H1 (cell line): ENCODE data around the gene SCYGR1. TPM values are rescaled to one million over a fixed set of nuclear protein-coding genes. Genes with fewer than 3 reads are reported as not detected.

Source experiments
- CTCF ChIA-PET: fragments of 300-600 bp; sonication (Branson Sonifier 250); formaldehyde crosslinking; loops from one replicate; lab custom pipeline; 2021; ENCODE audit not compliant: partially characterized antibody; lab: Charles Lee
- POLR2A ChIA-PET: fragments of 300-600 bp; sonication (Branson Sonifier 250); formaldehyde crosslinking; loops from one replicate; lab custom pipeline; 2021; ENCODE audit warnings: inconsistent platforms; ENCODE audit not compliant: partially characterized antibody; lab: Charles Lee
- DNase-seq, 2 experiments: peaks; one replicate each; pipeline versions ENCODE4 v3.0.0 to v3.0.0-alpha.2; 2010 to 2022; ENCODE audit warnings: low spot score in 2 of 2, low read depth in 1 of 2, mixed read lengths in 1 of 2
- FAIRE-seq: peaks from 2 replicates; lab custom pipeline; 2011; peaks lifted over from hg19 to GRCh38; lab: Jason Lieb, UNC
- H2AFZ ChIP-seq: 2 replicates; pipeline ENCODE4 v1.8.1; 2012; ENCODE audit warnings: low read length, inconsistent platforms
- H2AK5ac ChIP-seq: 2 replicates; pipeline ENCODE4 v1.6.1; 2013; ENCODE audit warnings: low read depth, low read length
- H2BK120ac ChIP-seq: replicated peaks from 2 replicates; pipeline ENCODE3; 2013; ENCODE audit warnings: low read depth, low read length, inconsistent platforms
- H2BK12ac ChIP-seq: 2 replicates; pipeline ENCODE4 v1.6.1; 2013; ENCODE audit warnings: low read depth, low read length
- H2BK15ac ChIP-seq: 2 replicates; pipeline ENCODE4 v1.6.1; 2013; ENCODE audit warnings: low read length
- H2BK20ac ChIP-seq: 2 replicates; pipeline ENCODE4 v1.6.1; 2013; ENCODE audit warnings: low read length
- H2BK5ac ChIP-seq: 2 replicates; pipeline ENCODE4 v1.6.1; 2013; ENCODE audit warnings: low read depth, low read length
- H3K14ac ChIP-seq: 2 replicates; pipeline ENCODE4 v1.6.1; 2013; ENCODE audit warnings: inconsistent platforms; ENCODE audit not compliant: insufficient read length
- H3K18ac ChIP-seq: 2 replicates; pipeline ENCODE4 v1.6.1; 2013; ENCODE audit warnings: low read length; ENCODE audit errors: extremely low read depth
- H3K23ac ChIP-seq: 2 replicates; pipeline ENCODE4 v1.6.1; 2013; ENCODE audit warnings: inconsistent platforms; ENCODE audit not compliant: insufficient read length
- H3K23me2 ChIP-seq: 2 replicates; pipeline ENCODE4 v1.6.1; 2013; ENCODE audit warnings: low read depth, low read length
- H3K27ac ChIP-seq: 2 replicates; pipeline ENCODE4 v1.6.1; 2011; ENCODE audit warnings: low read depth, low read length, inconsistent platforms
- H3K27me3 ChIP-seq, 4 experiments: replicated peaks in 1 of 4; 1 replicate in 1 of 4; 2 replicates in 3 of 4; pipeline versions ENCODE4 v1.6.1 to v1.8.1; 2011 to 2013; ENCODE audit warnings: low read length in 3 of 4, mild to moderate bottlenecking in 3 of 4, inconsistent platforms in 2 of 4, mixed read lengths in 2 of 4, moderate library complexity in 1 of 4; ENCODE audit not compliant: control insufficient read depth in 3 of 4, insufficient read depth in 3 of 4; ENCODE audit errors: extremely low read depth in 1 of 4
- H3K36me3 ChIP-seq, 4 experiments: 2 replicates each; pipeline versions ENCODE4 v1.6.1 to v1.8.1; 2011 to 2013; ENCODE audit warnings: mild to moderate bottlenecking in 4 of 4, low read length in 3 of 4, moderate library complexity in 2 of 4, control low read depth in 1 of 4, inconsistent platforms in 1 of 4; ENCODE audit not compliant: insufficient read depth in 4 of 4, control insufficient read depth in 2 of 4
- H3K4ac ChIP-seq: replicated peaks from 2 replicates; pipeline ENCODE3; 2013; ENCODE audit warnings: low read length, low read depth, mixed read lengths, inconsistent platforms; ENCODE audit not compliant: insufficient read length
- H3K4me1 ChIP-seq, 4 experiments: replicated peaks in 1 of 4; 1 replicate in 1 of 4; 2 replicates in 3 of 4; pipeline versions ENCODE4 v1.6.1 to v1.8.1; 2011 to 2013; ENCODE audit warnings: low read length in 3 of 4, inconsistent platforms in 2 of 4, mixed read lengths in 1 of 4; ENCODE audit not compliant: insufficient read depth in 4 of 4, control insufficient read depth in 3 of 4
- H3K4me2 ChIP-seq, 2 experiments: 2 replicates each; pipeline versions ENCODE4 v1.6.1 to v1.8.1; 2011 to 2013; ENCODE audit warnings: low read depth in 2 of 2, low read length in 2 of 2, control low read depth in 1 of 2, inconsistent platforms in 1 of 2, mild to moderate bottlenecking in 1 of 2; ENCODE audit not compliant: insufficient read depth in 1 of 2
- H3K4me3 ChIP-seq, 4 experiments: fragments of 200-600, 300-600 bp in 1 of 4; sonication (generic), shearing (Covaris generic), sonication (Bioruptor Twin) in 1 of 4; 2 replicates each; pipeline versions ENCODE4 v1.5.1 to v1.8.1; 2011 to 2016; ENCODE audit warnings: low read length in 4 of 4, low read depth in 3 of 4, control low read depth in 2 of 4, inconsistent platforms in 2 of 4, mild to moderate bottlenecking in 2 of 4, mixed read lengths in 1 of 4, moderate library complexity in 1 of 4; ENCODE audit not compliant: insufficient read depth in 2 of 4; ENCODE audit errors: extremely low read depth in 1 of 4
- H3K56ac ChIP-seq: replicated peaks from 2 replicates; pipeline ENCODE3; 2013; ENCODE audit warnings: low read depth, mild to moderate bottlenecking, mixed read lengths, low read length, inconsistent platforms; ENCODE audit not compliant: insufficient read length
- H3K79me1 ChIP-seq: 2 replicates; pipeline ENCODE4 v1.6.1; 2013; ENCODE audit warnings: low read depth, low read length, control low read depth
- H3K79me2 ChIP-seq, 2 experiments: 2 replicates each; pipeline versions ENCODE4 v1.6.1 to v1.8.1; 2012 to 2013; ENCODE audit warnings: low read length in 2 of 2, mild to moderate bottlenecking in 2 of 2, inconsistent platforms in 1 of 2; ENCODE audit not compliant: insufficient read depth in 2 of 2, control insufficient read depth in 1 of 2
- H3K9ac ChIP-seq, 4 experiments: replicated peaks in 1 of 4; 1 replicate in 1 of 4; 2 replicates in 3 of 4; pipeline versions ENCODE4 v1.6.1 to v1.8.1; 2011 to 2013; ENCODE audit warnings: low read depth in 3 of 4, low read length in 3 of 4, control low read depth in 2 of 4, mild to moderate bottlenecking in 2 of 4, moderate library complexity in 2 of 4, inconsistent platforms in 1 of 4; ENCODE audit errors: extremely low read depth in 1 of 4
- H3K9me3 ChIP-seq, 2 experiments: 2 replicates each; pipeline versions ENCODE4 v1.6.1 to v1.8.1; 2012 to 2013; ENCODE audit warnings: mild to moderate bottlenecking in 2 of 2, moderate library complexity in 2 of 2, control low read depth in 1 of 2, inconsistent platforms in 1 of 2, low read depth in 1 of 2, low read length in 1 of 2, mixed read lengths in 1 of 2; ENCODE audit not compliant: insufficient read depth in 2 of 2
- H4K20me1 ChIP-seq, 2 experiments: replicated peaks in 1 of 2; 2 replicates each; pipeline versions ENCODE3 to v1.8.1; 2011 to 2013; ENCODE audit warnings: inconsistent platforms in 2 of 2, low read length in 2 of 2, mild to moderate bottlenecking in 1 of 2; ENCODE audit not compliant: insufficient read depth in 2 of 2, control insufficient read depth in 1 of 2
- H4K5ac ChIP-seq: 2 replicates; pipeline ENCODE4 v1.6.1; 2013; ENCODE audit warnings: low read length, low read depth, mixed read lengths, inconsistent platforms; ENCODE audit not compliant: insufficient read length
- H4K8ac ChIP-seq: 2 replicates; pipeline ENCODE4 v1.8.0; 2013; ENCODE audit warnings: mild to moderate bottlenecking, moderate library complexity, low read length, inconsistent platforms; ENCODE audit not compliant: insufficient read depth; ENCODE audit errors: extremely low read depth
- H4K91ac ChIP-seq: replicated peaks from 2 replicates; pipeline ENCODE3; 2013; ENCODE audit warnings: low read length, mixed read lengths, inconsistent platforms; ENCODE audit not compliant: insufficient read length
- ASH2L ChIP-seq: fragments of 200-600, 300-600 bp; sonication (generic); IDR thresholded peaks from one replicate; pipeline ENCODE4 v1.7.1; 2017; ENCODE audit warnings: low read length
- BCL11A ChIP-seq, 2 experiments: IDR thresholded peaks; one replicate each; pipeline ENCODE4 v1.6.1; 2011; ENCODE audit warnings: low read depth in 2 of 2, low read length in 2 of 2, mild to moderate bottlenecking in 2 of 2
- CHD1 ChIP-seq: IDR thresholded peaks from 2 replicates; pipeline ENCODE4 v1.6.1; 2012; ENCODE audit warnings: low read depth, low read length, improper control_type of control experiment
- CHD2 ChIP-seq: IDR thresholded peaks from 2 replicates; pipeline ENCODE4 v1.6.1; 2012; ENCODE audit warnings: low read length, improper control_type of control experiment
- CTBP2 ChIP-seq: IDR thresholded peaks from 2 replicates; pipeline ENCODE4 v1.7.0; 2011; ENCODE audit warnings: borderline replicate concordance, mild to moderate bottlenecking, moderate library complexity, mixed read lengths, low read length; ENCODE audit not compliant: insufficient read depth, insufficient read length
- EGR1 ChIP-seq: IDR thresholded peaks from 2 replicates; pipeline ENCODE4 v1.6.1; 2011; ENCODE audit warnings: low read depth, low read length, borderline replicate concordance
- EP300 ChIP-seq, 2 experiments: IDR thresholded peaks; 1 replicate in 1 of 2; 2 replicates in 1 of 2; pipeline ENCODE4 v1.6.1; 2011 to 2012; ENCODE audit warnings: low read depth in 2 of 2, low read length in 2 of 2, mild to moderate bottlenecking in 2 of 2, borderline replicate concordance in 1 of 2, inconsistent platforms in 1 of 2, moderate library complexity in 1 of 2
- KDM4A ChIP-seq: IDR thresholded peaks from one replicate; pipeline ENCODE4 v1.7.1; 2012; ENCODE audit warnings: low read depth, mild to moderate bottlenecking, moderate library complexity, low read length, inconsistent platforms; ENCODE audit not compliant: severe bottlenecking
- MAFK ChIP-seq: IDR thresholded peaks from 2 replicates; pipeline ENCODE4 v1.6.1; 2012; ENCODE audit warnings: low read depth, mild to moderate bottlenecking, improper control_type of control experiment, low read length
- NANOG ChIP-seq: IDR thresholded peaks from 2 replicates; pipeline ENCODE4 v1.6.1; 2011; ENCODE audit warnings: low read length, low read depth, mild to moderate bottlenecking, inconsistent platforms; ENCODE audit not compliant: insufficient read depth, poor library complexity, severe bottlenecking
- NRF1 ChIP-seq: IDR thresholded peaks from 2 replicates; pipeline ENCODE4 v1.6.1; 2011; ENCODE audit warnings: mild to moderate bottlenecking, low read depth, low read length, improper control_type of control experiment
- RFX5 ChIP-seq: IDR thresholded peaks from 2 replicates; pipeline ENCODE4 v1.6.1; 2011; ENCODE audit warnings: low read depth, low read length, improper control_type of control experiment, borderline replicate concordance
- SP4 ChIP-seq: IDR thresholded peaks from 2 replicates; pipeline ENCODE4 v1.6.1; 2012; ENCODE audit warnings: low read length, inconsistent platforms
- SRF ChIP-seq: IDR thresholded peaks from 2 replicates; pipeline ENCODE4 v1.6.1; 2011; ENCODE audit warnings: mild to moderate bottlenecking, low read depth, low read length, moderate library complexity
- TEAD4 ChIP-seq: IDR thresholded peaks from 2 replicates; pipeline ENCODE4 v1.6.1; 2012; ENCODE audit warnings: low read depth, low read length, inconsistent platforms, mixed read lengths
- WGBS, 2 experiments: shearing (Covaris generic) in 1 of 2; methylation state at CpG; one replicate each; pipeline versions ENCODE4 v1.1.6 to v1.1.7; 2013 to 2015; ENCODE audit warnings: low lambda C conversion rate in 2 of 2, mixed read lengths in 2 of 2, inconsistent platforms in 1 of 2, low coverage in 1 of 2, missing lambda C conversion rate in 1 of 2; ENCODE audit not compliant: insufficient replicate concordance in 2 of 2, insufficient coverage in 1 of 2, insufficient read length in 1 of 2; ENCODE audit errors: extremely low coverage in 1 of 2, missing lambda C conversion rate in 1 of 2; 5-methylcytosine and 5-hydroxymethylcytosine counted together
- polyA plus RNA-seq, 7 experiments: library from polyadenylated mRNA; depleted of rRNA in 3 of 7; stranded (reverse) in 5 of 7; unstranded in 2 of 7; fragments of >200 nt in 5 of 7; fragments of 200-250 nt in 2 of 7; gene quantifications; 1 replicate in 5 of 7; 2 replicates in 1 of 7; 4 replicates in 1 of 7; pipeline versions ENCODE4 v1.2.1 to v1.2.3, GENCODE V29; 2011 to 2013; ENCODE audit warnings: missing spikeins in 2 of 7, mixed read lengths in 2 of 7
- total RNA-seq: library from RNA; stranded (reverse); fragmentation: NEBNext Ultra II Directional; extraction: Animal tissue kit (Norgen Biotek cat#: 25700); gene quantifications from 2 replicates; pipeline ENCODE4 v1.2.1, GENCODE V29; 2021

SCYGR1 gene
- total and polyA plus RNA-seq, 2 of the 8 experiments (the other 6 are each of a cell fraction or from before 2014, with no cell fraction given) = not detected

DNA sequence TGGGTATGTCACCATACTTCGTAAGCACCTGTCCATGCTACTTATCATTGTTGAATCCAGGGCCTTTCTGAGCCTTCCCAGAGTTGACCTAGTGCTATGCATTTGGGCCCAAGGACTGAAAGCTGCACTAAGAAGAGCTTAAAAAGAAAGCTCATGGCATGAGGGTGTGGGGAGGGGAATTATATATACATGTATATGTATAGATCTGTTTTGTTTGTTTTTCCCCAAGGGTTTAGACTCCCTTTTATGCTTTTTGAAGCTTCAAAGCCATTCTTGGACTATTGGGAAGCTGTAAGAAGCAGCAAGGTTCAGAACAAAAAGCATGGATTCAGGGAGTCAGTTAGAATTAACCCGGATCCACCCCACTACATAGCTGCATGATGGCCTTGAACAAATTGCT, 39.4 kb downstream of the SCYGR1 start:
- Histone ChIP-seq H4K5ac (no peak overlapping the region), H3K79me1 (no peaks in the 10 kb centered on the region), H4K91ac (no peak overlapping the region), H2AFZ (no peak overlapping the region), H3K36me3 (peaks cover 0 to 21% (median 1%) of the 10 kb centered on the region in 4 experiments; a peak in 3 of 8 replicates), H3K4me2 (no peak overlapping the region), H3K27ac (no peak overlapping the region), H4K20me1 (no peaks in the 10 kb centered on the region), H4K8ac (no peak overlapping the region), H2BK120ac (no peak overlapping the region), H3K23me2 (no peaks in the 10 kb centered on the region), H3K9ac (no peak overlapping the region), H3K4me3 (no peak overlapping the region), H3K79me2 (no peaks in the 10 kb centered on the region), H3K4me1 (no peaks in the 10 kb centered on the region; a peak in 1 of 7 replicates), H2BK20ac (no peak overlapping the region), H2BK5ac (no peak overlapping the region), H3K9me3 (no peaks in the 10 kb centered on the region), H3K56ac (no peak overlapping the region), H3K4ac (no peak overlapping the region), H2BK15ac (no peak overlapping the region)
- FAIRE-seq (no peak), DNase-seq (no peak)
- ChIA-PET CTCF (interaction anchor here (0.5 to 3.2 kb wide), 5 partner anchors 8 to 223 kb away, joined by 3 to 14 read pairs (median 9); no protein-coding TSS in a partner anchor), POLR2A (interaction anchor here (1.2 to 1.9 kb wide), 3 partner anchors 11 to 24 kb away, joined by 3 to 5 read pairs (median 4); no protein-coding TSS in a partner anchor)
- WGBS, 2 experiments = 97% methylated on average over 2 of the region's 2 CpGs; no CpG with 5 or more reads in 1 of the 2 experiments
- TF ChIP-seq ASH2L = no peak
- TF ChIP-seq RFX5 = no peak
- TF ChIP-seq CHD1 = no peak
- TF ChIP-seq BCL11A (IDR thresholded peaks at IDR 0.05; ENCODE audit: low read depth in 2 of 2, low read length in 2 of 2) = no peak
- no peak for TF ChIP-seq SRF
- no peak for TF ChIP-seq CHD2
- no peak for TF ChIP-seq SP4
- TF ChIP-seq NANOG = no peak
- TF ChIP-seq EP300 (IDR thresholded peaks at IDR 0.05; ENCODE audit: borderline replicate concordance in 1 of 2, low read depth in 2 of 2, low read length in 2 of 2) = no peak
- no peak for TF ChIP-seq CTBP2
- no peak for TF ChIP-seq EGR1
- no peak for TF ChIP-seq KDM4A
- TF ChIP-seq TEAD4 = no peak
- TF ChIP-seq NRF1 = no peak
- no peak for TF ChIP-seq MAFK
- TF ChIP-seq, all 59 proteins: peak for 0
- Histone ChIP-seq H3K14ac (no peak overlapping the region), H2BK12ac (no peak overlapping the region), H3K23ac (no peak overlapping the region), H2AK5ac (no peak overlapping the region), H3K18ac (no peak overlapping the region), H3K27me3 (no peaks in the 10 kb centered on the region)
